Astrocyte (in vitro differentiated cells and primary cell): ENCODE measurements around the gene PDE3B. TPM values are rescaled to one million over a fixed set of nuclear protein-coding genes. Genes with fewer than 3 reads are reported as not detected.
"Not testable (repeated sequence)": the region's sequence is repeated elsewhere in the genome, so short reads cannot be mapped to it uniquely, and the experiment has no call there.

ENCODE experiments used
- DNase-seq: peaks from one replicate; pipeline ENCODE4 v3.0.0-alpha.2; 2010; ENCODE audit warnings: low read depth
- FAIRE-seq: peaks from 2 replicates; lab custom pipeline; 2011; peaks lifted over from hg19 to GRCh38; lab: Jason Lieb, UNC
- H2AFZ ChIP-seq: 2 replicates; pipeline ENCODE4 v1.6.0; 2012; ENCODE audit warnings: low read depth, low read length, inconsistent platforms
- H3K27ac ChIP-seq: 2 replicates; pipeline ENCODE4 v1.5.1; 2011; ENCODE audit warnings: low read depth, low read length, inconsistent platforms
- H3K27me3 ChIP-seq: 2 replicates; pipeline ENCODE4 v1.6.0; 2011; ENCODE audit warnings: low read length, inconsistent platforms; ENCODE audit not compliant: insufficient read depth
- H3K36me3 ChIP-seq: 2 replicates; pipeline ENCODE4 v1.5.1; 2011; ENCODE audit warnings: low read length, inconsistent platforms; ENCODE audit not compliant: insufficient read depth
- H3K4me1 ChIP-seq: 2 replicates; pipeline ENCODE4 v1.5.1; 2011; ENCODE audit warnings: low read length, inconsistent platforms; ENCODE audit not compliant: insufficient read depth
- H3K4me2 ChIP-seq: 2 replicates; pipeline ENCODE4 v1.6.0; 2012; ENCODE audit warnings: low read length, inconsistent platforms
- H3K4me3 ChIP-seq: 2 replicates; pipeline ENCODE4 v1.5.1; 2011; ENCODE audit warnings: low read depth, mild to moderate bottlenecking, low read length, inconsistent platforms; ENCODE audit not compliant: insufficient read depth
- H3K79me2 ChIP-seq: 2 replicates; pipeline ENCODE4 v1.6.0; 2012; ENCODE audit warnings: mild to moderate bottlenecking, low read length, inconsistent platforms; ENCODE audit not compliant: insufficient read depth
- H3K9ac ChIP-seq: 2 replicates; pipeline ENCODE4 v1.6.0; 2012; ENCODE audit warnings: mild to moderate bottlenecking, low read length, inconsistent platforms
- H3K9me3 ChIP-seq: 2 replicates; pipeline ENCODE4 v1.5.1; 2012; ENCODE audit warnings: low read depth, mild to moderate bottlenecking, low read length, inconsistent platforms; ENCODE audit not compliant: insufficient read depth
- H4K20me1 ChIP-seq: 2 replicates; pipeline ENCODE4 v1.6.0; 2012; ENCODE audit warnings: low read length, inconsistent platforms; ENCODE audit not compliant: insufficient read depth
- H3K27ac Mint-ChIP-seq: one replicate; pipeline ENCODE4 v1.8.0; 2021; ENCODE audit warnings: mild to moderate bottlenecking, mixed read lengths; ENCODE audit not compliant: unreplicated experiment
- H3K27me3 Mint-ChIP-seq: one replicate; pipeline ENCODE4 v1.8.0; 2021; ENCODE audit warnings: low read depth, mixed read lengths; ENCODE audit not compliant: unreplicated experiment
- H3K36me3 Mint-ChIP-seq: one replicate; pipeline ENCODE4 v1.8.0; 2021; ENCODE audit warnings: low read depth, mixed read lengths; ENCODE audit not compliant: unreplicated experiment
- H3K4me1 Mint-ChIP-seq: one replicate; pipeline ENCODE4 v1.8.0; 2021; ENCODE audit warnings: low read depth, mixed read lengths; ENCODE audit not compliant: unreplicated experiment
- H3K4me3 Mint-ChIP-seq: one replicate; pipeline ENCODE4 v1.8.0; 2021; ENCODE audit warnings: mild to moderate bottlenecking, moderate library complexity, mixed read lengths; ENCODE audit not compliant: unreplicated experiment
- H3K9me3 Mint-ChIP-seq: one replicate; pipeline ENCODE4 v1.8.0; 2021; ENCODE audit warnings: mild to moderate bottlenecking, mixed read lengths; ENCODE audit not compliant: unreplicated experiment
- CTCF ChIP-seq: IDR thresholded peaks from 2 replicates; pipeline ENCODE4 v1.5.1; 2011; ENCODE audit warnings: low read depth, mild to moderate bottlenecking, inconsistent platforms, low read length, moderate library complexity; ENCODE audit not compliant: insufficient read depth
- EZH2 ChIP-seq: IDR thresholded peaks from 2 replicates; pipeline ENCODE4 v1.6.1; 2012; ENCODE audit warnings: mild to moderate bottlenecking, low read length, inconsistent platforms; ENCODE audit not compliant: insufficient read depth
- total RNA-seq: library from RNA; stranded (reverse); gene quantifications from 2 replicates; pipeline ENCODE4 v1.2.1, GENCODE V29; 2021

The PDE3B gene
- total RNA-seq, 1 donor from 2014 or later, result 2.9 TPM

GRCh38 chr11:14623036-14623435 lies 20.6 kb upstream of the PDE3B start:
- DNase-seq (no peak), FAIRE-seq (no peak)
- no peak overlapping the region for H3K4me3 Mint-ChIP-seq
- peaks cover 3% of the 10 kb centered on the region for H3K9me3 Mint-ChIP-seq
- H3K27me3 Mint-ChIP-seq, result peaks cover 5% of the 10 kb centered on the region
- Histone ChIP-seq H3K9me3 (no peaks in the 10 kb centered on the region), H3K4me3 (no peak overlapping the region), H3K9ac (no peak overlapping the region), H3K27ac (no peak overlapping the region), H3K4me2 (no peak overlapping the region), H2AFZ (no peak overlapping the region), H3K36me3 (no peaks in the 10 kb centered on the region), H3K79me2 (no peaks in the 10 kb centered on the region), H3K27me3 (no peaks in the 10 kb centered on the region), H3K4me1 (no peaks in the 10 kb centered on the region), H4K20me1 (no peaks in the 10 kb centered on the region)
- TF ChIP-seq CTCF, result no peak
- TF ChIP-seq EZH2, result no peak
- peaks cover 2% of the 10 kb centered on the region for H3K36me3 Mint-ChIP-seq
- H3K27ac Mint-ChIP-seq, result no peak overlapping the region
- H3K4me1 Mint-ChIP-seq, result peaks cover 3% of the 10 kb centered on the region

GRCh38 chr11:14625586-14626205 lies 17.9 kb upstream of the PDE3B start:
- Histone ChIP-seq H3K9ac (no peak overlapping the region), H3K79me2 (no peaks in the 10 kb centered on the region), H3K9me3 (no peaks in the 10 kb centered on the region), H2AFZ (no peak overlapping the region), H3K36me3 (no peaks in the 10 kb centered on the region), H3K27me3 (no peaks in the 10 kb centered on the region), H3K4me3 (no peak overlapping the region), H3K4me2 (no peak overlapping the region), H4K20me1 (no peaks in the 10 kb centered on the region), H3K27ac (no peak overlapping the region), H3K4me1 (no peaks in the 10 kb centered on the region)
- Mint-ChIP-seq H3K36me3 (peaks cover 2% of the 10 kb centered on the region), H3K27me3 (peaks cover 5% of the 10 kb centered on the region), H3K27ac (no peak overlapping the region), H3K4me3 (no peak overlapping the region), H3K4me1 (no peaks in the 10 kb centered on the region), H3K9me3 (peaks cover 3% of the 10 kb centered on the region)
- no peak for FAIRE-seq
- no peak for DNase-seq
- TF ChIP-seq CTCF, result no peak
- TF ChIP-seq EZH2, result no peak

- H3K9me3 Mint-ChIP-seq, result peaks cover 3% of the 10 kb centered on the region
- no peaks in the 10 kb centered on the region for H3K79me2 ChIP-seq
- H3K4me1 Mint-ChIP-seq, result no peaks in the 10 kb centered on the region
- H3K4me3 Mint-ChIP-seq, result no peak overlapping the region
- H2AFZ ChIP-seq, result no peak overlapping the region
- no peaks in the 10 kb centered on the region for H3K36me3 ChIP-seq
- no peak overlapping the region for H3K27ac ChIP-seq
- DNase-seq (no peak), FAIRE-seq (no peak)
- H3K4me3 ChIP-seq, result no peak overlapping the region
- H3K27ac Mint-ChIP-seq, result no peak overlapping the region
- TF ChIP-seq EZH2 (no peak), CTCF (no peak)
- no peaks in the 10 kb centered on the region for H3K9me3 ChIP-seq
- H3K4me2 ChIP-seq, result no peak overlapping the region
- no peaks in the 10 kb centered on the region for H3K4me1 ChIP-seq
- peaks cover 2% of the 10 kb centered on the region for H3K36me3 Mint-ChIP-seq
- H4K20me1 ChIP-seq, result no peaks in the 10 kb centered on the region
- H3K9ac ChIP-seq, result no peak overlapping the region
- H3K27me3 ChIP-seq, result no peaks in the 10 kb centered on the region
- H3K27me3 Mint-ChIP-seq, result peaks cover 5% of the 10 kb centered on the region
These were observed 17.0 kb upstream of the PDE3B start for GRCh38 chr11:14626650-14627049.

GRCh38 chr11:14633506-14634224 lies 9.9 kb upstream of the PDE3B start:
- not testable (repeated sequence) for H3K9me3 ChIP-seq, H4K20me1 ChIP-seq, H3K79me2 ChIP-seq, H3K36me3 ChIP-seq, H3K27ac Mint-ChIP-seq, H3K27me3 Mint-ChIP-seq, H3K9ac ChIP-seq, H2AFZ ChIP-seq, H3K4me3 ChIP-seq, FAIRE-seq, H3K27ac ChIP-seq, H3K36me3 Mint-ChIP-seq, DNase-seq, H3K4me3 Mint-ChIP-seq, H3K9me3 Mint-ChIP-seq, H3K4me1 ChIP-seq, H3K4me2 ChIP-seq
- H3K27me3 ChIP-seq, result peaks cover 10% of the 10 kb centered on the region
- H3K4me1 Mint-ChIP-seq, result peaks cover 11% of the 10 kb centered on the region
